HFF-Myc (cell line): Measurements from ENCODE around the gene STARD13.

Experiments
- DNase-seq: peaks from one replicate; pipeline ENCODE4 v3.0.0-alpha.2; 2011; ENCODE audit warnings: low read depth; ENCODE audit errors: extremely low read depth
- H3K4me3 ChIP-seq: replicated peaks from 2 replicates; pipeline ENCODE4 v1.5.1; 2011; ENCODE audit warnings: low read depth, mild to moderate bottlenecking, control low read depth, low read length
- CTCF ChIP-seq: IDR thresholded peaks from 2 replicates; pipeline ENCODE4 v1.5.1; 2012; ENCODE audit warnings: mild to moderate bottlenecking, low read depth, low read length, control low read depth; ENCODE audit errors: missing control alignments

STARD13 gene

GRCh38 chr13:33145667-33146066 is 139.9 kb downstream of the STARD13 start:
- no peak for TF ChIP-seq CTCF
- no peak overlapping the region for H3K4me3 ChIP-seq

GRCh38 chr13:33144358-33144784 is 141.2 kb downstream of the STARD13 start:
- no peak overlapping the region for H3K4me3 ChIP-seq
- no peak for TF ChIP-seq CTCF
- no peak for DNase-seq

More at GRCh38 chr13:33145667-33146066, 139.9 kb downstream of the STARD13 start:
- DNase-seq = no peak

- TF ChIP-seq CTCF = no peak
- no peak overlapping the region for H3K4me3 ChIP-seq
- no peak for DNase-seq
These were observed 145.6 kb downstream of the STARD13 start for GRCh38 chr13:33139780-33140535.

- no peak for TF ChIP-seq CTCF
- H3K4me3 ChIP-seq = no peak overlapping the region
- no peak for DNase-seq
These were observed 146.4 kb downstream of the STARD13 start for GRCh38 chr13:33139184-33139583.

- H3K4me3 ChIP-seq = no peak overlapping the region
- no peak for TF ChIP-seq CTCF
- DNase-seq = no peak
These were observed 147.1 kb downstream of the STARD13 start for GRCh38 chr13:33138441-33138840.

GRCh38 chr13:33137721-33138120 is 147.8 kb downstream of the STARD13 start:
- no peak for TF ChIP-seq CTCF

More at GRCh38 chr13:33137721-33138120, 147.8 kb downstream of the STARD13 start:
- no peak for DNase-seq
- no peak overlapping the region for H3K4me3 ChIP-seq
